Measurements from ENCODE around the gene KRT83.

DNA sequence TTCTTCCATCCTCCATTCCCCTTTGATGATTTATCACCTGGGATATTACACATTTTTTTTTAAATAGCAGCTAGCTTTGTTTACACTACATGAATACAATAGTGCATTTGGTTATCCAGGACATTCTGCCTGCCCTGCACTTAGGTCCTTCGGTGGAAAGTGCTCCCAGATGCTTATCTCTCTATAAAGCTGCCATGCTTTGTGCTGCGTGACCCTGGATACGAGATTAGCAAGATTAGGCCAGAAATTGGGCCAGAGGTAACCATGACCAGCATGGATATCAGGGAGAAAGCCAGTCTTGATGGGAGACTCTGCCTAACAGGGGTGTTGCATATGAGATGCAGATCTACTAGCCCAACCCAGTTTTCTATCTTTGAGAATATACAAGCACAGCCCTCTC, 12.1 kb upstream of the KRT83 start:
- TF ChIP-seq, protein P1, sequence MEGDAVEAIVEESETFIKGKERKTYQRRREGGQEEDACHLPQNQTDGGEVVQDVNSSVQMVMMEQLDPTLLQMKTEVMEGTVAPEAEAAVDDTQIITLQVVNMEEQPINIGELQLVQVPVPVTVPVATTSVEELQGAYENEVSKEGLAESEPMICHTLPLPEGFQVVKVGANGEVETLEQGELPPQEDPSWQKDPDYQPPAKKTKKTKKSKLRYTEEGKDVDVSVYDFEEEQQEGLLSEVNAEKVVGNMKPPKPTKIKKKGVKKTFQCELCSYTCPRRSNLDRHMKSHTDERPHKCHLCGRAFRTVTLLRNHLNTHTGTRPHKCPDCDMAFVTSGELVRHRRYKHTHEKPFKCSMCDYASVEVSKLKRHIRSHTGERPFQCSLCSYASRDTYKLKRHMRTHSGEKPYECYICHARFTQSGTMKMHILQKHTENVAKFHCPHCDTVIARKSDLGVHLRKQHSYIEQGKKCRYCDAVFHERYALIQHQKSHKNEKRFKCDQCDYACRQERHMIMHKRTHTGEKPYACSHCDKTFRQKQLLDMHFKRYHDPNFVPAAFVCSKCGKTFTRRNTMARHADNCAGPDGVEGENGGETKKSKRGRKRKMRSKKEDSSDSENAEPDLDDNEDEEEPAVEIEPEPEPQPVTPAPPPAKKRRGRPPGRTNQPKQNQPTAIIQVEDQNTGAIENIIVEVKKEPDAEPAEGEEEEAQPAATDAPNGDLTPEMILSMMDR (IDR thresholded peaks at IDR 0.05), result no peak
- TF ChIP-seq POLR2A (IDR thresholded peaks at IDR 0.05), result no peak

Measured in uterus (tissue), 2 donors.